Lung microvascular endothelial cell (primary cell): Measurements from ENCODE around the gene COA5. TPM values are rescaled to one million over a fixed set of nuclear protein-coding genes. Genes with fewer than 3 reads are reported as not detected.
A peak's percentile ranks its signal among the peaks of the same experiment; 100 is the strongest.
"Not testable (repeated sequence)": the region's sequence is repeated elsewhere in the genome, so short reads cannot be mapped to it uniquely, and the experiment has no call there.

ENCODE experiments used
- DNase-seq, 2 donors: peaks; one replicate each; pipeline versions ENCODE4 v3.0.0 to v3.0.0-alpha.2; 2010; ENCODE audit warnings: low read depth in 2 of 2
- total RNA-seq: library from RNA; depleted of rRNA; stranded (reverse); fragments of >200 nt; gene quantifications from 2 replicates; pipeline ENCODE4 v1.2.1, GENCODE V29; 2014

The COA5 gene
- total RNA-seq, 1 donor from 2014 or later = 24.8 TPM

DNA sequence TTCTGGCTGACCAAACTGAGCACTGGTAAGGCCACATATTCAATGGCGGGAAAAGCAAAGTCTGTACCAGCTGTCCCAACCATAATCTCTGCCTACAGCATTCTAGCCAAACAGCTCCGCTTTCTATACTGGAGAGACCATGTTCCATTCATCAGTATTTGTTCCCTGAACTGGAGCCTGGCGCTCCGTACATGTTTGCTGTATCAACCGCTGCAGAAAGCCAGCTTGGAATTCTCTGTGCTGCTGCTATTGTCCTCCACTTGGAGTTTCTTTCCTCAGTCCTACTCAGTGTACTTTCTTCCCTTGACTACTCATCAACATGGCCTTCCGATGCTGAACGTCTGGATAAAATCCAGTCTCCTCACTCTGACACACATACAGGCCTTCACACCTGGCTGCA is 1.9 kb downstream of the COA5 start:
- no peak for DNase-seq

DNA sequence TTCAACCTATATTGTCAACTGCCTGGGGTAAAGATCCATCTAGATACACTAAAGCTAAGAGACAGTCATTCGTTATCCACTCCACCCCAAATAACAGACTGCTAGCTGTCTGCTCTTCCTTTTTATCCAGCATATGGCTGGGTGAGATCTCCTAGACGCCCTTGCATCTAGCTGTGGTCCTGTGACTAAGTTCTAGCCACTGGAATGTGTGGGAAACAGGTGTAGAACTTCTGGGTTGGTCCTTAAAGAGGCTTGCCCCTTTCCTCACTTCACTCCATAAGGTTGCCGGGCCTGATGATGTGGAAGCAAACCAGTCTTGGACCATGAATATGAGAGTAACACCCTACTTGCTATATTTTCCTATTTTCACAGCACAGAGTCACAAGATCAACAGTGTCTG is 3.2 kb downstream of the COA5 start:
- no peak for DNase-seq

DNA sequence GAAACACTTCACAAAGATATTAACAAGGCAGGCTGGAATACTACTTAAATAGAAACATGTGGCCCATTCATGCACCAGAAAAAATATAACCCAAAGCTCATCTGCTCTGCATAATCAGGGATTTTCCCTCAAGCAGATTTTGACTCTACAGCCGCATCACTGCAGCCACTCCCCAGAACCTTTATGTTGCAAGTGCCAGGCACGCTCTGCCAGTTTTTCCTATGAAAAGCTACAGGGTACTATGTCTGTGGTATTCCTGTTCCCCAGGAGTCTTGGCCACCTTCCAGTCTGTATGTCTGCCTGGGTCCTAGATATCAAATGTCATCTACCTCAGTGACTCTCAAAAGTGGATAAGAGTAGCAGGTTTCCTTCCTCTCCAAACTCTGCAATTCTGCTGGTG is 3.8 kb downstream of the COA5 start:
- DNase-seq = no peak

DNA sequence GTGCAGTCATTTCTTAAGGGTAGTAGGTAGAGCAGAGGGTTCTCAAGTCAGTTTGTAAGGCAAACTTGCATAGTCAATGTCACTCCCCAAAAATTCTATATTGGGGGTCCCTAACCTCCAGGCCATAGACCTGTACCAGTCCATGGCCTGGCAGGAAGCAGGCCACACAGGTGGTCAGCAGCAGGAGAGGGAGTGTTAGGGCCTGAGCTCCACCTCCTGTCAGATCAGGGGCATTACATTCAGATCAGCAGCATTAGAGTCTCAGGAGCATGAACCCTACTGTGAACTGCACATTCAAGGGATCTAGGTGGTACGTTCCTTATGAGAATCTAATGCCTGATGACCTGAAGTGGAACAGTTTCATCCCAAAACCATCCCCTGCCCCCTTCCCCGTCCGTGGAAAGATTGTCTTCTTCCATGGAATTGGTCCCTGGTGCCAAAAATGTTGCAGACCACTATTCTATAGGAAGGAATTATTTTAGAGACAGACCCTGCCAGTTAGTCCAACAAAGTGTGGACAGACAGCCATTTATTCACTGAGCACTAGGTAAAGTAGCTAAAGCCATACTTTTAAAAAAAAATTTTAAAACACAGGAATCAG is 6.7 kb downstream of the COA5 start:
- DNase-seq = peak; percentile 62 to 74

DNA sequence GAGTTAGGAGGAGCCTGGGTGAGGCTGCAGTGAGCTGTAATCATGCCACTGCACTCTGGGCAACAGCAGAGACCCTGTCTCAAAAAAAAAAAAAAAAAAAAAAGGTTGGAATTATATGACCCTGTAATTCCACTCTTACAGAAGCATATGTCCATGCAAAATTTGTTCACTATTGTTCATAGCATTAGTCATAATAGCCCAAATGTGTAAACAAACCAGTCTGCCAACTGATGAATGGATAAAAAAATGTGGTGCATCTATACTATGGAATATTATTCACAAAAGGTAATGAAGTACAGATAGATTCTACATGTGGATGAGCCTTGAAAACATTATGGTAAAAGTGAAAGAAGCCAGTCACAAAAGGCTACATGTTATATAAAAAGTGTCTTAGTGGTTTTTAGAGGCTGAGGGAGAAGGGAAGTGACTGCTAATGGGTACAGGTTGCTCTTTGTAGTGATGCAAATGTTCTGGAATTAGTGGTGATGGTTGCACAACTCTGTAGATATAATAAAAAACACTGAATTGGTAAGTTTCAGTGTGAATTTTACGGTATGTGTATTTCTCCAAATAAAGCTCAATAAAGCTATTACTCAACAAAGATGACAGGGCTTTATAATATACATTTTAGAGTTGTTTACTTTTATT is 9.4 kb downstream of the COA5 start:
- DNase-seq = peak; percentile 80 to 86

DNA sequence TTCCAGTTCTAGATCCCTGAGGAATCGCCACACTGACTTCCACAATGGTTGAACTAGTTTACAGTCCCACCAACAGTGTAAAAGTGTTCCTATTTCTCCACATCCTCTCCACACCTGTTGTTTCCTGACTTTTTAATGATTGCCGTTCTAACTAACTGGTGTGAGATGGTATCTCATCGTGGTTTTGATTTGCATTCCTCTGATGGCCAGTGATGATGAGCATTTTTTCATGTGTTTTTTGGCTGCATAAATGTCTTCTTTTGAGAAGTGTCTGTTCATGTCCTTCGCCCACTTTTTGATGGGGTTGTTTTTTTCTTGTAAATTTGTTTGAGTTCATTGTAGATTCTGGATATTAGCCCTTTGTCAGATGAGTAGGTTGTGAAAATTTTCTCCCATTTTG is 13.6 kb downstream of the COA5 start:
- DNase-seq = not testable (repeated sequence)

DNA sequence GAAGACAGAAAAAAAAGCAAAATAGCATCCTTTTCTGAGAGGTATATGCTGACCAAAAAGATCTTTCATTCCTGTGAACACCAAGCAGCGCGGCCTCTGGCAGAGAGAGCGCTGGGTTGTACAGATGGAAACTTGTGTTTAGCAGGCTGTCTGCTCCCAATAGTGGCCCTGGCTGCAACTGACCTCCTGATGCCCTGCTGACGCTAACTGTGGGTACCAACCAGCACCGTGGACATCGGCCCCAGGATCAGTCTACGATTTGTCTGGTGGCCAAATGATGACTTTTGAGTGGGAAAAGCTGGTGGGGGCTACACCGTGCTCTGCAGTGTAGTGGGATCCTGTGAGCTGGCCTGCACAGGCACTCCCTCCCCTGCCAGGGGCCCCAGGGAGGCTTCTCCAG is 15.7 kb downstream of the COA5 start:
- DNase-seq = no peak

DNA sequence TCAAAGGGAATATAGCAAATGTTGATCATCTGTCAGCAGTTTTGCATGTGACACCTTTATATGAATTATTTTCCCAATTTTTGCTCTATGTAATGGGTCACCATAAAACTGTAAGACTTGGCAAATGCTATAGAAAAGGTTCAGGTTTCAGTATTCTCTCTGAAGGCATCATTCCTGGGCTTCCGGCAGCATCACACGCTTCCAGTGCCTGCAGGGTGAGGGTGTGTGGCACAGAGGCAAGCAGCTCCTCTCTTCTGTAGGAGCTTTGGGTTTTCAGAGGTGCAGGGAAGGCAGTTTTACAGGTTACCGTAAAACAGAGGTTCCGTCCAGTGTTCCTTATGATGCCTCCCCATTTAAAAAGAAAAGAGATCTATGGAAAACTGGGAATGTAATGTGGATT is 18.8 kb downstream of the COA5 start:
- no peak for DNase-seq

DNA sequence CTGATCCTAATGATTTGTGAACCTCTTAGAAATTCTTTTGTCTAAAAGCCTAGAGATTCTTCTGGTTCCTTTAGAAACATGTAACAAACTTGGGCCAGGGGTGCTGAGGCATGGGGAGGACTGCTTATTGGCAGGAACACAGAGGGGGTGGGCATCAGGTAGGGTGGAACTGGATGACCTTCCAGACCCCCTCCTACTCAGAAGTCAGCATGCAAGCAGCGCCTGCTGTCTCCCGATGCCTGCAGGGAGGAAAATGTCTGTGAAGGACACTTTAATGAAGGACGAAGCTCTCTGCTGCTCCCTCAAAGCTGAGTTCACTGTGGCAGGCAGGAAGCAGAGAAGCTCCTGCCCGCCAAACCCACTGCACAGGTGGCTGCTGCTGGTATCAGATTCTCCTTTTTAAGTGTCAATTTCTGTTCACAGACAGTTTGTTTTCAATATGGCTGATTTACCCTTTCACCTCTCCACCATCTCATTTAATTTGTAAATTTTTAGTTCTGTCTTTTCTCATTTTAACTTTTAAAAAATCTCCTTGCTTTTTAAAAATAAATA is 19.4 kb downstream of the COA5 start:
- DNase-seq = no peak

DNA sequence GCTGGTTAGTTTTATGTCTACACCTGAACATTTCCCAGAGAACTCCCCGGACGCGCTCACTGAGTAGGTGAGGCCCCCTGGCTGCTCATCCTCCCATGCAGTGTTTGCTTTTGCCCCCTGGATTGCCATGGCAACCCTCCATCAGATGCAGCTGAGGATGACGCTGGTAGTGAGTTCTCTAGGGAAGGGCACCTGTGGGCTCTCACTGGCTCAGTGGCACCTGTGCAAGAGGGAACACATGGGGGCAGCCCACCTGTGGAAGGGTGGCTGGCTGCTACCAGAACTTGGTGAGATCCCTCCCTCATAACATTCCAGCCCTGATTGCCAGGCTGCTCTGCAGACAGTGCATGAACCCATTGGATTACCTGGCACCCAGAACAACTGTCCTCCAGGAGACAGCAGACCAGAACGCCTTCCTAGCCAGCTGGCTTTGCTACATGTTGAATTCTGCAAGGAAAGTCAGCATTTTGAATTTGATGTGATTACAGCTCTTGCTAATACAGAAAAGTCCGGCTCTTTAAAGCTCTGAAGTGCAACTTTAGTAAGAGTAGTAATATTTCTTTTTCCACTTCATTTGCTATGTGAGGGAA is 21.7 kb downstream of the COA5 start:
- DNase-seq = no peak

DNA sequence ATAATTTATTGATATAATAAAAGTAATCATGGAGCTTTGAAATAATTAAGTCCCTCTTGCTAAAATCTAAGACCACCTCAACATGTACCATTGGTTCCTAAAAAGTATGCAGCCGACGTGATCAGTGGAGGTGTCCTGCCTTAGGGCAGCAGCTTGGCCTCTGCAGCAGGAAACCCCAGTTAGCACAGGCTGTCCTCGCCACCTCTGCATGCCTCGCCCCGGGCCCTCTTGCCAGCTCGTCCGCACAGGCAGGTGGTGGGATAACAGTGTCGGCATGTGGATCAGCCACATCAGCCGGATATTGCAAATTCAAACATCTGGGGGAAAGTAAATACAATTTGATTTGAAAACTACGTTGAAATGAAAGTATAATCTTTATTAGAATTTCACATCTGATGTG is 22.9 kb downstream of the COA5 start:
- no peak for DNase-seq

DNA sequence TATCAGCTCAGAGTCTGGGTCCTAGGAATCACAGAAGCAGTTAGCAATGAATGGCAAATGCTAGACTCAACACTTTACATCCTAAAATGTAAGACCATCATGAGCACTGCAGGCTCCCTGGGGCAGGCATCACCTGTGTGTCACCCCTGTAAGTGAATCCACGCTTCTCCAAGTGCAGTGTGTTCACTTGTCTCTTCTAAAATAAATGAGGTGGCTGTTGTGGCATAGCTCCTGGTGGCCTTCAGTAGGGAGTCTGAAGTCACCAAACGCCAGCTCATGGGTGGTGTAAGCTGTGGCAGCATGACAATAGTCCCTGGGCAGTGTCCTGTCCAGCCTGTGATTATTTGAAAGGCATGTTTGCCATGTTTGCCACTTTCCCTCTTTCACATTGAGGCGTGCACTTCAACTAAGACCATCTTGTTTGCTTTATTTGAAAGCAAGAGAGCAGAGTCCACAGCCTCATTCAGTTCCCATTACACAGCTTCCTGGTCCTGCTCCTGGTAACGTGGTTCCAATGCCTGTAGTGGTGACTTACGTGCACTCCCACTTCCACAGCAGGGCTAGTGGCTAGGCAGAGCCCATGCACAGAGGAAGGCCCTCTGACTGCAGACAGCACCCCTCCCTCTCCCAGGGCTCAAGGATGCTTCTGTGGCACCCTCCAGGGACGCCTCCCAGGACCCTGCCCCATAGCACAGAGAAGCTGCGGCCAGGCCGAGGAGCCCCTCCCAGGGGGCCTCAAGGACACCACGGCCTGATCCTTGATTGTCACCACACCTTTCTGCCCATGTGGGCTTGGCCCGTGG is 24.3 kb downstream of the COA5 start:
- no peak for DNase-seq

DNA sequence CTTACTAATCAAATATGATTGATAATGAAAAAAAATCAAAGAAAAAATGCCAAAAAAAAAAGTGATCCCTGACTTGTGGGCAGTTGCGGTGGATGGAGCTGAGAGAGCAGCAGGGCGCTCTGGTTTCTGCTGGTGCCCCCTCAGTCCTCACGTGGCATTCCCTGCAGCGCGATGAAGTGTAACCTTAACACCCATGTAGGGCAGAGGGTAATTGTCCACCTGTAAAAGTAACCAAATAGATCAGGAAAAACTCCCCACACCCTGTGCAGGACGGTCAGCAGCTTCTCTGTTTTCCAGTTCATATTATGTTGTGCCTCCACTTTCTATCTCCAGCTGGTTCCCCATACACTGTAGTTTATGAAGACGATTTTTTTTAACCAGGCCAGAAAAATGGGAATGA is 25.0 kb downstream of the COA5 start:
- no peak for DNase-seq

DNA sequence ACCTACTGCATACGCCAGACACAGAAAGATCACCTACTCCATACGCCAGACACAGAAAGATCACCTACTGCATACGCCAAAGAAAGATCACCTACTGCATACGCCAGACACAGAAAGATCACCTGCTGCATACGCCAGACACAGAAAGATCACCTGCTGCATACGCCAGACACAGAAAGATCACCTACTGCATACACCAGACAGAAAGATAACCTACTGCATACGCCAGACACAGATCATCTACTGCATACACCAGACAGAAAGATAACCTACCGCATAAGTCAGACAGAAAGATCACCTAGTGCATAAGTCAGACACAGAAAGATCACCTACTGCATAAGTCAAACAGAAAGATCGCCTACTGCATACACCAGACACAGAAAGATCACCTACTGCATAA is 25.8 kb downstream of the COA5 start:
- no peak for DNase-seq

DNA sequence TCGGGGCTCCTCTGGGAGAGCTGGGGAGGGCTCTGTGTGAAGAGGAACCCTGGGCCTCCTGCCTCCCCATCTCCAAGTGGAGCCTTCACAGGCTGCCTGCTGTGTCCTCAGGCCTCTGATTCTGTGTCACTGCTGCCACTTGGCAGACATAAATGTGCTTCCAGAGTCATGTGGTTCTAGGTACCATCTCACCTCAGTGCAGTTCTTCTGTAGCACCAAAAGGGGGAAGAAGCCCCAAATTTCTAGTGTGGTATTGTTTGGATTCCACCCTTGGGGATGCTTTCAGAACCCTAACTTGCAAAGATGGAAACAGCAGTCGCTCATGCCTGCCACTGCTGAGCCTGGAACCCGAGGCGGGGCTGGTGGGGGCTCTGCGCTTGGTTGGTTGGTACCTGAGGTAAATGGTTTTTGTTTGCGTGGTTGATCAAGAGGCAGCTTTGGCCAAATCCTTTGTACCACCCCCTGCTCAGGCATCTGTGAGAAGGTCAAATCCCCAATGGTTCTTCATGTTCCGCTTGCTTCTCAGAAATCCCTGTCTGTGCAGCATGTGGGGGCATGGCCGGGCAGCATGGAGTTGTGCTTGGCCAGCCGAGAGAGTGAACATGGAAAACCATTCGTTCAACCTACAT is 27.5 kb downstream of the COA5 start:
- no peak for DNase-seq

DNA sequence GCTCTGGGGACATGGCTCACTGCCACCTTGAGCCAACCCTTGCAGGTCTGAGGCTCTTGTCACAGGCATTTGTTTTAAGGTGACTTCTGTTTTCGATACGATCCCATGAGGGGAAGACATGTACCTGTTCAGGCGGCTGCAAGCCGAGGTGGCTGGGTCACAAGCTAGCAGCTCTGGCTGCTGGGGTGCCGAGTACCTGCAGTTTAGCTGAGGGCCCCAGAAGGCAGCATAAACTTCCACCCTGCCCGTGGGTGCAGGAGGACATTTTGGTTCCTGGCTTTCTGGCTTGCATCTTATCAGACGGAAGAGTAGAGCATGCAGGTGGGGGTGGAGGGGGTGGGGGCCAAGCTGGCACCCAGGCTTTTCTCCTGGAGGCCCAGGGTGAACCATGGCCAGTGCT is 28.4 kb downstream of the COA5 start:
- no peak for DNase-seq

DNA sequence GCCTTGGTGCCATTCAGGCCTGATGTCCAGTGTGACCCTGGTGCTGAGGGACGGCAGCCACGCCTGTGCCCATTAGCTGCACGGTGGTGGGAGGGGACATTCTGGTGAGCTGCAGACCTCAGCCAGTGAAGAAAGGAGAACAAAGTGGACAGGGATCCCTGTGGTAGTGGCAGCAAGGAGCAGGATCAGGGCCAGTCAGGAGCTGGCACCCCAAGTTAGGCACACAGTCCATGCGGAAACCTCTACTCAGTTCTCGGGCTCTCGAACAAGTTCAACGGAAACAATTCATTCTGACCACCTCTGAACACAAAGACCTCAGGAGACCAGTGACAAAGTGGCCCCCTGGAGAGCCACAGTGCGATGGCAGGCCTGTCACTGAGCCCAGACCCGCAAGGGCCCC is 30.1 kb downstream of the COA5 start:
- no peak for DNase-seq

DNA sequence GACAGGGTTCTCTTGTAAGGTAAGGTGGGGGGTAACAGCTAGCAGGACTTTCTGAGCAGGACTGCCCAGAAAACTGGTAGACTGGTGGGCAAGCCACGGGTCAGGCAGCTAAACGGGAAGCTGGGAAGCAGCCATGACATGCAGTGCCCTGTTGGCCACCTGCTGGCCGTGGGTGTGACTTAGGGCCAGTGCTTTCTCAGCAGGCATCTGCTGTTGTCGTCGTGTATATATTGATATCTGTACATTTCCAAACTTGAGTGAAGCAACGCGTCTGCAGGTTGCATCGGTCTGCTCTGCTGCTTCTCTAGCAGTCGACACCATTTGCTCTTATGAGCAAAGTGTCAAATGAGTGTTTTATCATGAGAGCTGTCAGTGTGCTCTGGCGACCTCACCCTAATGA is 31.0 kb downstream of the COA5 start:
- peak in 1 of 2 donors; percentile 10 for DNase-seq

DNA sequence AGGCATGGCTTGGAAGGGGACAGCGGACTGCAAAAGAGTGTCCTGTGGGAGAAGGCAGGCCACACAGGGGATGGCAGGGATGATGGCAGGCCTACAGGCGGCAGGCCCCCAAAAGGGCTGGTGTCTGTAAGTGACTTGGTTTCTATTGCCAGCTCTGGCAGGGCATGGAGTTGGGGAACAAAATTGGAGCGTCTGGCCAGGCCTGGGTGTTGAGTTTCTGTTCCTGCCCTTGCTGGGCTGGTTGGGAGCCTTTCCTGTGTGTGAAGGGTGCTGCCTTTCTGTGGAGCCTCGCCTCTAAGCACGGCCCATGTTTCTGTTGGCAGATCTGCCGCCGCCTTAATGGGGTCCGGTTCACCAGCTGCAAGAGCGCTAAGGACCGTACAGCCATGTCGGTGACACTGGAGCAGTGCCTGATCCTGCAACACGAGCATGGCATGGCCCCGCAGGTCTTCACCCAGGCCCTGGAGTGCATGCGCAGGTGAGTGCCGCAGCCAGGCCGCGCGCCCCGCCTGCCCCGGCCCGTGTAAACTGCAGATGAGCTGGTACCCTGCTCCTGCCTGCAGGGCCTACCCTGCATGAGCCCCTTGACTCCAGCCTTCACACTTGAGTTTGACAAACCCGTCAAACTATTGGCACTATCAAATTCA is 31.5 kb downstream of the COA5 start:
- no peak for DNase-seq

DNA sequence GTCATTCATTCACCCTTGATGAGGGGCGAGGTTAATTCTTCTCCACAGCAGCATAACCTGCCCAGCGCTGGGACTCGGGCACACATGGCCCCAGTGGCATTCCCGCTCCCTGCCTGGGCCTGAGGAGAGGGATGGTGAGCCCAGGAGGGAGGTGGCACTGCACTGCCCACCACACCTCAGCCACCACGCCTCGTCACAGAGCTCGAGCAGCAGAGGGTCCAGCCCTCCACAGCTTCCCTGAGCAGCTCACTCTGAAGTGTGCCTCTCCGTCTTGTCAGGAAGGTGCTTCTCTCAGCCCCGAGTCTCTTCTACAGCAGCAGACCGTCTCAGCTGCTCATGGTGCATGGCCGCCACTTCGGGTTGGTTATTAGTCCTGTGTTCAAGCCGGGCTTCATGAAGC is 34.9 kb downstream of the COA5 start:
- no peak for DNase-seq

DNA sequence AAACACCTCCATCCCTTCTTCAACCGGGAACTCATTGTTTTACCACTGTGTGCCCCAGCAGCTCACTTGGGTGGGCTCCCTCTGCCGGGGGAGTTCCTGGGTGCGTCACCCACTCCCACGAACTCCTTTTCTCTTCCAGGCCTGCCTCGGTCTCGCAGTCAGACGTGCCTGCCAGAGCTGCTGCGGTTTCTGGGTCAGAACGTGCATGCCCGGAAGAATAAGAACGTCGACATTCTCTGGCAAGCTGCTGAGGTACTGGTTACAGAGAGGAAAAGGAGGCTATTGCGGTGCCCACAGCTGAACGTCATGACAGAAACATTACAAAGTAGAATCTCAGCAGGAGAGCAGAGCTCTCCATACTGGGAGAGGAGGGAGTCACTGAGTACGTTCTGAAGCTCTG is 35.6 kb downstream of the COA5 start:
- no peak for DNase-seq
